ENCODE data around the gene SHD.

- TF ChIP-seq CTCF (IDR thresholded peaks at IDR 0.05 in 8 of 11, conservative IDR thresholded peaks at IDR 0.05 in 3 of 11) (no peak), POLR2A (IDR thresholded peaks at IDR 0.05) (no peak)
These were observed 25.6 kb downstream of the SHD start, which contains the start of gene FSD1 for GRCh38 chr19:4304538-4305256.
